NCI-H2081 (cell line): ENCODE results near the gene SELENON.

ENCODE experiments used
- DNase-seq, 2 experiments: peaks; one replicate each; lab custom pipeline; 2025; lab: John Stamatoyannopoulos, UW

The SELENON gene

GRCh38 chr1:25794325-25794724 lies 5.7 kb upstream of the SELENON start:
- no peak for DNase-seq

GRCh38 chr1:25795211-25795610 lies 4.8 kb upstream of the SELENON start:
- DNase-seq, result no peak

GRCh38 chr1:25795946-25796810 lies 3.8 kb upstream of the SELENON start:
- DNase-seq, result peak; percentile 82 to 94

GRCh38 chr1:25796811-25797458 lies 3.1 kb upstream of the SELENON start:
- DNase-seq, result peak; percentile 88 to 94

GRCh38 chr1:25797939-25798338 lies 2.1 kb upstream of the SELENON start:
- no peak for DNase-seq

- no peak for DNase-seq
Observed at GRCh38 chr1:25798666-25799351, 1.2 kb upstream of the SELENON start.

DNA sequence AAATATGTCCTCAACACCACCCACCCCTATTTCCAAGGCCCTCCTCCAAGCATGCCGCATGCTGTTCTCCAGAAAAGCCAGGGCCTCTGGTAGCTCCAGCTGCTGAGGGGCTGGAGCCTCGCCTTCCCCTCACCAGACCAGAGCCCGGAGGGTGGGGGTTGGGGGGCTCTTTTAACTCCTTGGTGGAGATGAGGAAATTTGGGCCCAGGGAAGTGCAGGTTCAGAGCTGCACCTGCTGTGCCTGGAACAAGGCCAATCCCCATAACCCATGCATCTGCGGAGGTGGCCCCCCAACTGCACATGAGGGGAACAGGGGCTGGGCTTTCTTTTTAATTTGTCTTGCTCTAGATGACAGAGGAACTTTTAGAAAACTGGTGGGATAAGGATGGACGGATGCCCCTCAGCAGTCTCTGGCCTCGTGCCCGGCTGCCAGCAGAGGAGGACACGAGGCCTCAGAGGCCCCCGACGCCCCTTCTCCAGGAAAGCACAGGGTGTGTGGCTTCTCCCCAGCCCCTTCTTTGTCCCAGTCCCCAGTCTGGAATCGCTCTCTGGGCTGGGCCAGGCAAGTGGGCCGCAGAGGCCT lies 550 bp upstream of the SELENON start:
- DNase-seq, result no peak

GRCh38 chr1:25800703-25801377 lies 847 bp downstream of the SELENON start:
- no peak for DNase-seq

DNA sequence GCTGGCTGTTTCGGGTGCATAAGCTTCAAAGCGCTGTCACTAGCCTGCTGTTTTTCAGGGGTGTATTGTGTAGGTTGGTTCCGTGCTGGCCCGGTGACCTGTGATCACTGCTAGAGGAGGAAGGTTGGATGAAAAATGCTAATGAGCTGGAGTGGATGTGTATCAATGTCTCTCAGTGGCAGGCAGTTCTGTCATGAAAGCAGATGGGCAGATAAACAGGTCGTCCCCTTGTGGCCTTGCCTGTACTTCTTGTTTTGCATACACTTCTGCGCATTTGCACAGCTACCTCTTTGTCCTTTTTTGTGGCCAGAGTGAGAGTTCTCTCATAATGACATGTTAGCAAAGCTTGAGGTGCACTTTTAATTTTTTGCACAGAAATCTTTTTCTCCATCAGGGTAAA lies 2.9 kb downstream of the SELENON start:
- no peak for DNase-seq

DNA sequence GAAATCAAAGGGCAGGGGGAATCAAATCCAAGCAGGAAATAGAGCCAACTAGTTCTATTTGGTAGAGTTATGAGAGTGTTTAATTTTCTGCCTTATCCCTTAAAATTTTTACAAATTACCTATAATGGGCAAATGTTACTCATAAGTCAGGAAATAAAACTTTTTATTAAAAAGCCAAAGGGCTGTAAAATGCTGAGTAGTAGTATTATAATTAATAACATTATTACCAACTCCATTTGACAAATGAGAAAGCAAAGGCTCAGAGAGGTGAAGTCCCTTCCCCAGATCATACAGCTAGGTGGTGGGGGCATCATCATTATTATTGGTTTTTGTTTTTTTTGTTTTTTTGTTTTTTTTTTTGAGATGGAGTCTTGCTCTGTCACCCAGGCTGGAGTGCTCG lies 3.4 kb downstream of the SELENON start:
- no peak for DNase-seq

DNA sequence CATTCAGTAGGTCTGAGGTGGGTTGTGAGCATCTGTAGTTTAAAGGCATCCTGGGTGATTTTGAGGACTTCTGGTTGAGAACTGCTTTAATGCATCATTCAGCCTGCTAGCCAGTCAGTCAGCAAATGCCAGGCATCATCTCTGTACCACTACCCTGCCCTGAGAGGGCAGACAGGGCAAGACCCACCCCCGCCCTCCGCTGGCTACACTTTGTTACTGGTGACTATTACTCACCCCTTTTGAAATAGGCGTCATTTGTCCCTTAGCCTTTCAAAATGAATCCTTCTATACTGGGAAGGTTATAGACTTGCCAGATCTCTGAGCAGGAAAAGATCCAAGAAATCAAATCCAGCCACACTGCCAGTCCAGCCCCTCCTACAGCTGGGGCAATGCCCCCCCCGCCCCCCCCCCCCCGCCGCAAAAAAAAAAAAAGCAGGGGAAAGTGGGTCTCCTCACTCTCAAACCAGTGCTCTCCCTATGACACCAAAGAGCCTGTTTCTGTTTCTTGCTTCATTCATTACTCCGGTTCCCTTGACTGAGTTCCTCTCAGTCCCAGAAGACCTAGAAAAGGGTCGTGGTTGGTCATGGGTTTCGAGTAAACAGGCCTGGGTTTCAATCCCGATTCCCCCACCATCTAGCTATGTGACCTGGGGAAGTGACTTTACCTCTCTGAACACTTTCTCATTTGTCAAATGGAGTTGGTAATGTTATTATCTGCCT lies 4.4 kb downstream of the SELENON start:
- no peak for DNase-seq

DNA sequence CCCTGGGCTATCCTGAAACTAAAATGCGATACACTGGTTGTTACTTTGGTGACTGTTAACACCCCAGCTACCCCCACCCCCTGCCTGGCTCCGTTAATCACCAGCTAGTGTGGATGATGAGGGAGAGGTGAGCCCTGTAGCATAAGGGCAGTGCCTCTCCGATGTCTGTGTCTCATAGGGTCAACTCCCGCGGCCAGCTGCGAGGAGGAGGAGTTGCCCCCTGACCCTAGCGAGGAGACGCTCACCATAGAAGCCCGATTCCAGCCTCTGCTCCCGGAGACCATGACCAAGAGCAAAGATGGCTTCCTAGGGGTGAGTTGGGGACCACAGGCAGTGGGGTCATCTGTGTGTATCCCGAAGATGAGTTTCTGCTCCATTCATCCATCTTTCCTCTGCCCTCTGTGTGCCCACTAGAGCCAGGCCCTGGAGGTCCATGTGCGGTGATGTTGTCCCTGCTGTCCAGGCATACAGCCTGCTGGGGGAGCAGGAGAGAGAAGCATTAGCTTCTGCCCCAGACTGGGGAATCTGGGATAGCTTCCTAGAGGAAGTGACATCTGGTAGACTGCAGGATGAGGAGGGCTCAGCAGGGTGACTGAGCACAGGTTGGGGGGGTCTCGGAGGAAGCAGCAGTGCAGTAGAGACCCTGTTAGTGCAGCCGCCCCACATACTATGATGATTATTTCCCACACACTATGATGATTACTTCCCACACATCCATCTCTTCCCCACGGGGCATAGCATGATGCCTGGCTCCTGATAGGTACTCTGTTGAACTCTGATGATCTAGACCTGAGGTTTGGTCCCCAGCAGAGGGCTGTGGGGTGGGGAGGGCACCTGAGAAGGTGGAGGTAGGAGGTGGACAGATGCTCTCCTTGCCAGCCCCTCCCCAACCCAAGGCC lies 5.2 kb downstream of the SELENON start:
- no peak for DNase-seq

- DNase-seq, result no peak
Observed at GRCh38 chr1:25805863-25806225, 5.9 kb downstream of the SELENON start.

- DNase-seq, result no peak
Observed at GRCh38 chr1:25806418-25806817, 6.4 kb downstream of the SELENON start.

DNA sequence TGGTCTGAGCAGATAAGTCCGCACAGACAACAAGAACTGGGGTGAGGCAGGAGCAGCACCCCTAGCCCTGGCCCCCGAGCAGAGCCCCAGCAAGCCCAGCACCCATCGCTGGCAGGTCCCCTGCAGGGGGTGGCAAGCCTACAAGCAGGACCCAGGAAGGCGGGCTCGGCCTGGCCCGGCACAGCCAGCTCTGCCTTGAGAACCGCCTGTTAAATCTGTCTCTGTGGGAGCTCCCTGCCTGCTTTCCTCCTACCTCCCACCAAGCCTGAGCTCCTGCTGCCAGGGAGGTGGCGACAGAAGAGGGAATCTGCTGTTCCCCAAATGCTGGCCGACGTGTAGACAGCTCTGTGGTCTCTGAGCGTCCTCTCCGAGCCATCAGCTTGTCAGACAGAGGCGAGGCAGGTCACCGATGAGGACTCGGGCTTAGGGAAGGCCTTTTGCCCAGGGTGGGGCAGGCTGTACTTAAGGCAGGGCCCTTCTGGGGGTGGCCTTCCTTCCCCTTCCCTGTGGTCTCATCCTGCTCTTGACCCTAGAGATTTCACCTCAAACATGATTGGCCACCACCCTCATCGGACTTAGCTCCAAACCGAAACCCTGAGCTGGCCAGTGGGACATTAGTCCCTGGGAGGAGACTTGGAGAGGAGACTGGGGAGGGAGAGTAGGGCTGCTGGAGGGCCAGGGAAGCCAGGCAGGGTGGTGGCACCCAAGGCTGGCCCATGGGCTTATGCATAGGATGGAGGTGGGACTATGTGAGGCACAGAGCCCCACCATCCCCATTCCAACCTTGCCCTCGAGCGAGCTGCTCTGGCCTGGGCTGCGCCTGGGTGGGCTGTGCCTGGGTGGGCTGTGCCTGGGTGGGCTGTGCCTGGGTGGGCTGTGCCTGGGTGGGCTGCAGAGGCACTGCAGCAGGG lies 7.7 kb downstream of the SELENON start:
- no peak for DNase-seq

- DNase-seq, result no peak
Observed at GRCh38 chr1:25808481-25809244, 8.7 kb downstream of the SELENON start.

DNA sequence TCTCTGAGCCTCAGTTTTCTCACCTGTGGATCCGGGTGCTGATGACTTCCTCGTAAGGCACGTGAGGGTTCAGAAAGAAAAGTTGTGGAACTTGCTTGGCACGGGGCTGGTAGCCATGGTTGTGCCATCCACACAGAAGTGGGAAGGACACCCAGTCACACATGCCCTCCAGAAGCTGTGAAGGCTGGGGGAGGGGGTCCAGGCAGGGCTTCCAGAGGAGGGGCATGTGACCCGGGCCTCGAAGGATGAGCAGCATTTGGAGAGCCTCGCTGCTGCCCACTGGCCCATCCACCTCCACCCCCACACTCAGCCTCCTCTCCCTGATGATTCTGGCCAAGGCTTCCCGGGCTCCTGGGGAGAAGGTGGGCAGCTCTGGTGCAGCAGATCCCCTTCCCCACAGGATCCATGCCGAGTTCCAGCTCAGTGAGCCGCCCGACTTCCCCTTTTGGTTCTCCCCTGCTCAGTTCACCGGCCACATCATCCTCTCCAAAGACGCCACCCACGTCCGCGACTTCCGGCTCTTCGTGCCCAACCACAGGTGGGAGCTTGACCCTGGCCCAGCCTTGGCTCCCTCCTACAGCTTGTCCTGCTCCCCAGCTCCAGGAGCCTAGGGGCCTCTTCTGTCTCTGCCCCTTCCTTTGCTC lies 9.4 kb downstream of the SELENON start:
- DNase-seq, result no peak

DNA sequence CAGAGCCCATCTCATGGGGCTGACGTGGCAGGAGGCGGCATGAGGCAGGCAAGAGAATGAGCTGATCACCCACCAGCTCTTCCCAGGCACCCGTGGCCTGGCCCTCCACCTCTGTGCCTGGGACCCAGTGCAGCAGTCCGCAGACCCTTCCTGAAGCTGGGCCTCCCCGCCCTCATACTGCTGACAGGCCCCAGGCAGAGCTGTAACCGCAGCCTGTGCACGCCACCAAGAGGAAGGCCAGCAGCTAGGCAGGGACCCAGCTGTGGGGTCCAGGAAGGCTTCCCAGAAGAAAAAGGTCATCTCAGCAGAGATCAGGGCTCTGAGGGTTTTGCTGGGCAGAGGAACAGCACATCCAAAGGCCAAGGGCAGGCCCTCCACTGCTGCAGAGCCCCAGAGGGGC lies 9.9 kb downstream of the SELENON start:
- no peak for DNase-seq
